Hepatocyte (in vitro differentiated cells): ENCODE measurements around the gene SCAMP5. TPM values are rescaled to one million over a fixed set of nuclear protein-coding genes. Genes with fewer than 3 reads are reported as not detected.

ENCODE experiments used
- DNase-seq: peaks from one replicate; pipeline ENCODE4 v3.0.0-alpha.2; 2016; ENCODE audit warnings: low spot score
- H2AFZ ChIP-seq: fragments of 200-600 bp; sonication (generic); 2 replicates; pipeline ENCODE4 v1.6.0; 2016; ENCODE audit warnings: antibody characterized with exemption, mild to moderate bottlenecking
- H3K27ac ChIP-seq: fragments of 200-600 bp; sonication (generic); 2 replicates; pipeline ENCODE4 v1.5.1; 2016; ENCODE audit warnings: mild to moderate bottlenecking
- H3K27me3 ChIP-seq: fragments of 200-600 bp; sonication (generic); 2 replicates; pipeline ENCODE4 v1.6.1; 2016
- H3K36me3 ChIP-seq: fragments of 200-600 bp; sonication (generic); replicated peaks from 2 replicates; pipeline ENCODE4 v1.5.1; 2016; ENCODE audit warnings: low read depth; ENCODE audit not compliant: insufficient read depth
- H3K4me1 ChIP-seq: fragments of 200-600 bp; sonication (generic); 2 replicates; pipeline ENCODE4 v1.5.1; 2016; ENCODE audit warnings: mild to moderate bottlenecking, moderate library complexity; ENCODE audit not compliant: insufficient read depth
- H3K4me2 ChIP-seq: fragments of 200-600 bp; sonication (generic); 2 replicates; pipeline ENCODE4 v1.6.0; 2016
- H3K4me3 ChIP-seq: fragments of 200-600 bp; sonication (generic); 2 replicates; pipeline ENCODE4 v1.5.1; 2016; ENCODE audit warnings: mild to moderate bottlenecking
- H3K79me2 ChIP-seq: fragments of 200-600 bp; sonication (generic); 2 replicates; pipeline ENCODE4 v1.6.0; 2017; ENCODE audit warnings: mild to moderate bottlenecking
- H3K9me2 ChIP-seq: fragments of 200-600 bp; sonication (generic); replicated peaks from 2 replicates; pipeline ENCODE4 v1.6.0; 2017; ENCODE audit warnings: mild to moderate bottlenecking; ENCODE audit not compliant: insufficient read depth
- H3K9me3 ChIP-seq: fragments of 200-600 bp; sonication (generic); 2 replicates; pipeline ENCODE4 v1.5.1; 2016; ENCODE audit warnings: low read depth, mild to moderate bottlenecking
- H4K20me1 ChIP-seq: fragments of 200-600 bp; sonication (generic); 2 replicates; pipeline ENCODE4 v1.6.0; 2016; ENCODE audit warnings: mild to moderate bottlenecking; ENCODE audit not compliant: insufficient read depth, poor library complexity, severe bottlenecking
- EZH2 ChIP-seq: fragments of 200-600 bp; sonication (generic); IDR thresholded peaks from 2 replicates; pipeline ENCODE4 v1.6.1; 2016; ENCODE audit warnings: antibody characterized with exemption, mild to moderate bottlenecking, borderline replicate concordance
- EZH2phosphoT487 ChIP-seq: fragments of 200-600 bp; sonication (generic); IDR thresholded peaks from one replicate; pipeline ENCODE4 v1.6.1; 2018; ENCODE audit warnings: antibody characterized with exemption, mild to moderate bottlenecking, low read depth, moderate library complexity; ENCODE audit not compliant: unreplicated experiment, severe bottlenecking
- WGBS: methylation state at CpG from one replicate; pipeline ENCODE4 v1.1.6; 2016; ENCODE audit warnings: low lambda C conversion rate; ENCODE audit errors: missing lambda C conversion rate; 5-methylcytosine and 5-hydroxymethylcytosine counted together
- polyA plus RNA-seq: library from polyadenylated mRNA; unstranded; fragments of >200 nt; fragmentation: Nextera tagmentation; extraction: Ambion mirVana; gene quantifications from 2 replicates; pipeline ENCODE4 v1.2.1, GENCODE V29; 2016
- total RNA-seq: library from RNA; depleted of rRNA; stranded (reverse); fragments of >200 nt; gene quantifications from 2 replicates; pipeline ENCODE4 v1.2.3, GENCODE V29; 2014
- TF ChIP-seq, protein P1 (sequence below): fragments of 200-600 bp; sonication (generic); IDR thresholded peaks from 2 replicates; pipeline ENCODE4 v1.5.1; 2016; ENCODE audit warnings: antibody characterized with exemption, mild to moderate bottlenecking; ENCODE audit not compliant: poor library complexity

The SCAMP5 gene
- total and polyA plus RNA-seq, 2 experiments from 2014 or later: 10.6 to 18.8 TPM

DNA sequence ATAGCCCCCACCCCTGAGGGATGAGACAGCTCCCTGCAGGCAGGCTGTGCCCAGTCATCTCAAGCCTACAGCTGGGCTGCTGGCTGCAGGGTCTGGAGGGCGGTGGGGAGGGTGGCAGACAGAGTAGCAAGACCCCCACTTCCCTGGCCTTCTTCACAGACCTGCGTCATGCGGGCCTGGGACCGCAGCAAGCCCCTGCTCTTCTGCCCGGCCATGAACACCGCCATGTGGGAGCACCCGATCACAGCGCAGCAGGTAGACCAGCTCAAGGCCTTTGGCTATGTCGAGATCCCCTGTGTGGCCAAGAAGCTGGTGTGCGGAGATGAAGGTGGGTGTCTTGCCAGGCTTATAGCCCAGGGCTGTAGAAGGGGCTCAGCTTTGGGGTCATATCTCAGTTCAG lies 53.0 kb downstream of the SCAMP5 start:
- no peak for DNase-seq
- Histone ChIP-seq H3K9me2 (no peaks in the 10 kb centered on the region), H3K79me2 (peaks cover 7% of the 10 kb centered on the region), H2AFZ (no peak overlapping the region), H3K27me3 (no peaks in the 10 kb centered on the region), H3K4me1 (peaks cover 37% of the 10 kb centered on the region), H3K36me3 (no peaks in the 10 kb centered on the region), H3K4me2 (no peak overlapping the region), H3K4me3 (no peak overlapping the region), H4K20me1 (no peaks in the 10 kb centered on the region), H3K9me3 (no peaks in the 10 kb centered on the region), H3K27ac (no peak overlapping the region)
- TF ChIP-seq, protein P1, sequence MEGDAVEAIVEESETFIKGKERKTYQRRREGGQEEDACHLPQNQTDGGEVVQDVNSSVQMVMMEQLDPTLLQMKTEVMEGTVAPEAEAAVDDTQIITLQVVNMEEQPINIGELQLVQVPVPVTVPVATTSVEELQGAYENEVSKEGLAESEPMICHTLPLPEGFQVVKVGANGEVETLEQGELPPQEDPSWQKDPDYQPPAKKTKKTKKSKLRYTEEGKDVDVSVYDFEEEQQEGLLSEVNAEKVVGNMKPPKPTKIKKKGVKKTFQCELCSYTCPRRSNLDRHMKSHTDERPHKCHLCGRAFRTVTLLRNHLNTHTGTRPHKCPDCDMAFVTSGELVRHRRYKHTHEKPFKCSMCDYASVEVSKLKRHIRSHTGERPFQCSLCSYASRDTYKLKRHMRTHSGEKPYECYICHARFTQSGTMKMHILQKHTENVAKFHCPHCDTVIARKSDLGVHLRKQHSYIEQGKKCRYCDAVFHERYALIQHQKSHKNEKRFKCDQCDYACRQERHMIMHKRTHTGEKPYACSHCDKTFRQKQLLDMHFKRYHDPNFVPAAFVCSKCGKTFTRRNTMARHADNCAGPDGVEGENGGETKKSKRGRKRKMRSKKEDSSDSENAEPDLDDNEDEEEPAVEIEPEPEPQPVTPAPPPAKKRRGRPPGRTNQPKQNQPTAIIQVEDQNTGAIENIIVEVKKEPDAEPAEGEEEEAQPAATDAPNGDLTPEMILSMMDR: no peak
- TF ChIP-seq EZH2phosphoT487 (no peak), EZH2 (no peak)
- WGBS: 97% methylated on average over 10 of the region's 10 CpGs

DNA sequence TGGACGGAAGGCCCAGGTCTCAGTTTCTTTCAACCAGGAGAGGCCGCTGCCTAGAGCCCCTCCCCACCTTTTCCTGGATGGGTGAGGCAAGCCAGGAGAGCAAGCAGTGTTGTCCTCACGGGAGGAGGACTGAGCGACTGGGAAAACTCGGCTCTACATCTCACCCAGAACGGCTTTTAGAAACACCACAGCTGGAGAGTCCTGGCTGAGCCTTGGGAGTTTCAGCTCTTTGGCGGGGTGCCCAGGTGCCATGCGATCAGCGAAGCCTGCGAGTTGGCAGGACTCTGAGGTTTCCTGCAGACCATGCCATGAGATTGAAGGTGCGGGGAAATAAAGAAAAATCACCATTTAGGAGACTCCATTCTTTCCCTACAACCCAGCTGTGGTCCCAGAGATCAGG lies 54.0 kb downstream of the SCAMP5 start:
- Histone ChIP-seq H3K4me2 (no peak overlapping the region), H2AFZ (no peak overlapping the region), H3K36me3 (no peaks in the 10 kb centered on the region), H3K4me1 (peaks cover 38% of the 10 kb centered on the region), H3K79me2 (peaks cover 7% of the 10 kb centered on the region), H3K4me3 (no peak overlapping the region), H4K20me1 (no peaks in the 10 kb centered on the region), H3K27me3 (no peaks in the 10 kb centered on the region), H3K27ac (no peak overlapping the region), H3K9me2 (no peaks in the 10 kb centered on the region), H3K9me3 (no peaks in the 10 kb centered on the region)
- WGBS: 76% methylated on average over 11 of the region's 11 CpGs
- DNase-seq: peak; percentile 58
- no peak for TF ChIP-seq EZH2phosphoT487
- TF ChIP-seq EZH2: no peak
- TF ChIP-seq, protein P1: no peak

DNA sequence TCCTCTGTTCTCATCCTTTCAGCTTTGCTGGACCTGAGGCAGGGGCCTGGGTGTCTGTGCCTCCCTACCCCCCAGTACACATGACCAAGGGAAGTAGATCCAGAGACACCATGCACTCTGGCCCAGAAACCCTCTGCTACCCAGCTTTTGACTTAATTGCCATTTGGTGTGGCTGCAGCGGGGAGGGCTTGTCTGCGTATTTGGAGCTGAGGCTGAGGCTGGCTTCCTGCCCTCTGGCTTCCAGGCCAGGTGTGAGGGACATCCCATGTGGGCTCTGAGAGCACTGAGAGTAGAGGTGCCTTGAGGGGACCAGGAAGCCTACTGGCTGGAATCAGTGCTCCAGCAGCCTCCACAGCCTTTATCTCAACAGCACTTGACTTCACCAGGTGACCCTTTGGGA lies 54.9 kb downstream of the SCAMP5 start:
- no peaks in the 10 kb centered on the region for H4K20me1 ChIP-seq
- no peaks in the 10 kb centered on the region for H3K9me2 ChIP-seq
- TF ChIP-seq, protein P1: no peak
- TF ChIP-seq EZH2phosphoT487 (no peak), EZH2 (no peak)
- H3K27me3 ChIP-seq: no peaks in the 10 kb centered on the region
- H3K27ac ChIP-seq: no peak overlapping the region
- H3K4me2 ChIP-seq: no peak overlapping the region
- no peak for DNase-seq
- H3K4me3 ChIP-seq: no peak overlapping the region
- H3K36me3 ChIP-seq: no peaks in the 10 kb centered on the region
- H3K79me2 ChIP-seq: peaks cover 7% of the 10 kb centered on the region
- no peaks in the 10 kb centered on the region for H3K9me3 ChIP-seq
- H3K4me1 ChIP-seq: peaks cover 33% of the 10 kb centered on the region
- 97% methylated on average over 2 of the region's 2 CpGs for WGBS
- H2AFZ ChIP-seq: no peak overlapping the region

DNA sequence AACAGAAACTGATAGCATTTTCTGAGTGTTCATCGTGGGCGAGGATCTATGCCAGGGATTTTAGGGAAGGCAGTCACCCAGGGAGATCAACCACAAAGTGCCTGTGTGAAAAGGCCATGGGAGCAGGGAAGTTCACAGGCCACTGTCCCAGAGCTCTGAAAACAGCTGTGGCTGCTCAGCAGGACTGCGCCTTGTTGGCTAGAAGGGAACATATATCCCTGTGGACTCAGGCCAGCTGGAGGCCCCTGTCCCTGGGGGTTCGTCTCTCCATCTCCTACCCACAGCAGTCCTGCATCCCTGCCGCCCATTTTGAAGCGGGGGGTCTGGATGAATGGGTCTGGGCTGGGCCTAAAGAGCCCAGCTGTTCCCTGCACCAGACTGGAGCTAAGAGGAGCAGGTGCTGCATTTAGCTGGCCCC lies 55.8 kb downstream of the SCAMP5 start:
- H4K20me1 ChIP-seq: no peaks in the 10 kb centered on the region
- WGBS: 89% methylated on average over 6 of the region's 6 CpGs
- no peak overlapping the region for H3K27ac ChIP-seq
- DNase-seq: no peak
- no peak for TF ChIP-seq EZH2
- no peak for TF ChIP-seq EZH2phosphoT487
- TF ChIP-seq, protein P1: no peak
- no peak overlapping the region for H2AFZ ChIP-seq
- no peaks in the 10 kb centered on the region for H3K9me2 ChIP-seq
- no peaks in the 10 kb centered on the region for H3K27me3 ChIP-seq
- no peak overlapping the region for H3K4me3 ChIP-seq
- H3K9me3 ChIP-seq: no peaks in the 10 kb centered on the region
- H3K4me1 ChIP-seq: peaks cover 28% of the 10 kb centered on the region
- no peak overlapping the region for H3K4me2 ChIP-seq
- H3K36me3 ChIP-seq: no peaks in the 10 kb centered on the region
- no peaks in the 10 kb centered on the region for H3K79me2 ChIP-seq
